Measurements from ENCODE around the gene PRKCE. TPM values are rescaled to one million over a fixed set of nuclear protein-coding genes. Genes with fewer than 3 reads are reported as not detected.
"Not testable (repeated sequence)": the region's sequence is repeated elsewhere in the genome, so short reads cannot be mapped to it uniquely, and the experiment has no call there.

PRKCE gene
- total RNA-seq, 1 experiment from 2014 or later = 4.9 TPM

DNA sequence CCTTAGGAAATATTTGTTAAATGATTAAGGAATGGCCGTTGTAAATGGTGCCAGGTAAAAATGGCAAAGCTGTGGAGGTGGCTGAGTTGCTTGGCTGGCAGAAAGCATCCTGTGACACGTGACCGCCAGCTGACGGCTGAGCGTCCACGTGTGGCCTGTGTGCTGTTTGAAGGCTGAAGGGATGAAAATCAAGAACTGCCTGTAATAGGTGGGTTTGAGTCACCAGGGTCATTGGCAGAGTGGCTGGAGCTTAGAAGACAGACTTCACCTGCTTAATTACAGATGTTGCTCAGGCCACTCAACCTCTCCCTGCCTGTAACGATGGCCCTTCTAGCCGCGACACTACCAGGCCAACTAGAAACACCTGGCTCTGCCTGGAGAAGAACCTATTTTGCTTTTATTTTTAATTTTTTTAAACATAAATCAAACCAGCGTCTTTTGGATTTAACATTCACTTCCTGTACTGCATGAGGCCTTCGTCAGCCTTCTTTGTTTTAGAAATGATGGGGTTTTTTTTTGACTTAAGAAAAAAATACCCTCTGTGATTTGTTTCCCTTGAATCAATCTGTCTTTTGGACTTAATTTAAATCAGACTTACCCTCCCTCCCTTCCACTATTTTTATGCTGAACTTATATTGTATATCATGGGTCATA, 206.5 kb downstream of the PRKCE start:
- DNase-seq (ENCODE audit: low read depth) = no peak

DNA sequence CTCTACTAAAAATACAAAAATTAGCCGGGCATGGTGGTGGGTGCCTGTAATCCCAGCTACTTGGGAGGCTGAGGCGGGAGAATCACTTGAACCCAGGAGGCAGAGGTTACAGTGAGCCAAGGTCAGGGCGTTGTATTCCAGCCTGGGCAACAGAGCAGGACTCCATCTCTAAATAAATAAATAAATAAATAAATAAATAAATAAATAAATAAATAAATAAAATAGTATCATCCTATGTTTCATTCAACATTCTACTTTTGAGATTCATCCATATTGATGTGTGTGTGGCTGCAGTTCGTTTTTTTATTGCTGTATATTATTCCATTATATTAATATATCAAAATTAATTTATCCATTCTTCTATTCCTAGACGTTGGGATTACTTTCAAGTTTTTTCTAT, 207.4 kb downstream of the PRKCE start:
- not testable (repeated sequence) for DNase-seq (ENCODE audit: low read depth)

DNA sequence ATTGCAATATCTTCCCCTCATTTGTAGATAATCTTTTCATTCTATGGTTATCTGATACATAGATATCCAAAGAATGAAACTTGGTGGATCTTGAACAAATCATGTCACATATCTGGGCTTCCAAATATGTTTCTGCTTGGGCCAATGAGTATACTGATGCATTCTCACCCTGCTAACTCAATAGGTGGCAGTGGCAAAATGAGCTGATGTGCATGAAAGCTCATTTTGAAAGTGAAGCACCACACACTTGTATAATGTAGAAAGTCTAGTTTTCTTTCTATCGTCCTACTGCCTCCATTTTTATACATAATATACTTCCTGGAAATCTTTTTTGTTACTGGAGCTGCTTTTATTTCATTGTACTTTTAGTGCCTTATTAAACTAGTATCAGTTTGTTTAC, 208.2 kb downstream of the PRKCE start:
- DNase-seq (ENCODE audit: low read depth) = no peak

DNA sequence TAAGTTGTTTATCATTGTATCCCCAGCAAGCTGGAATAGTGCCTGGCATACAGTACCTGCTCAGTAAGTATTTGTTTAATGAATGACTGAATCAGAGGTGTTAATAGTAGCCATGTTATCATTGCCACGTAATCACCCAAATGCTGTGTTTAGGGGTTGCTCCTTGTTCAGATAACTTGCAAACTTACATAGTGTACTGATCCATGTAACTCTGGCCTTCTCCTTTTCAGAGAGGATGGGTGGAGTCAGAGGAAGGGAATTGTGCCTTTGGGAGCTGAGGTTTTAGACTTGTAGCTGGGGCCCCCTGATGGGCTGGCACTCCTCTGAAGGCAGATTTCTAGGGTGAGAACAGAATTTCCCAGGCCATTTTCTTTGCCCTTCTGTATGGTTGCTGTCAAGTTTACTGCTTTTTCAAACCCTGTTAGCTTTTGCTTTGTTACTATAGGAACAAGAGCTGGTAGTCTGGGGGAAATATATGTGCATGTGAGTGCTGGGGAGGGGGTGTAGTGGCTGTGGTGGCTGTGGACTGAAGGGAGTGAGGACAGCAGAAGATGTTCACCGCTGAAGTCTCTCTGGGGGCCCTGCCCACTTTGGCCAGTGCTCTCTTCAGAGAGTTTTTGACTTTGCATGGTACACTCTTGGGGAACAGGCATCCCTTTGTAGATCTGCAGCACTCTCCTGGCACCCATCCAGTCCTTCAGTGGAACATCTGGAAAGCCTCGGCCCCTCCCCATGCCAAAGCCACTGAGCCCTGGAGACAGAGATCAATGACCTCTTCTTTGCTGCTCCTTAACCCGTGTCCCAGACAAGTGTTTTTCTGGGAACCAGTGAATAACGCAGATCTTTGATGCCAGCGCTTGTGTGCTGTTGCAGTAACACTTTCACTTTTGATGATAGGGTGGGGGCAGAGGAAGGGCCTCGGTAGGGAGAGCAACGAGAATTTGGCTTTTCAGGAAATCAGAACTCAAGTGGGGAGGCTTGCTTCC, 209.0 kb downstream of the PRKCE start:
- peak; percentile 43 for DNase-seq (ENCODE audit: low read depth)

DNA sequence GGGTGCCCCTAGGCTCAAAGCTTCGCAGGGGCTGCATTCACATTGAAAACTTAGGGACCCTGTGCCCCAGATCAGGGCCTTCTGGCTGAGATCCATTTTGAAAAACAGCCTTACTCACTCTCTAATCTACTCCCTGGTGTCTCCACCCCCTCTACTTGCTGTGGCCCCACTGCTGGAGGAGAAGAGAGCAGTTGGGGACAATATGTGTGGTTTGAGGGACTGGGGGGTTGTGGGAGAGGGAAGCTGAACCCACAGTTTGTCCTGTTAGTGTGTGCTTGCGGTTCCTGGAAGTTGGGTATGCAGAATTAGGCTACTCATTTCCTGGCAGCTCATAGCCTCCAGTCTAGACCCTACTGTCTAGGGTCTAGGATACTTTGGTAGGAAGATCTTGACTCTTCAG, 211.4 kb downstream of the PRKCE start:
- DNase-seq (ENCODE audit: low read depth) = no peak

DNA sequence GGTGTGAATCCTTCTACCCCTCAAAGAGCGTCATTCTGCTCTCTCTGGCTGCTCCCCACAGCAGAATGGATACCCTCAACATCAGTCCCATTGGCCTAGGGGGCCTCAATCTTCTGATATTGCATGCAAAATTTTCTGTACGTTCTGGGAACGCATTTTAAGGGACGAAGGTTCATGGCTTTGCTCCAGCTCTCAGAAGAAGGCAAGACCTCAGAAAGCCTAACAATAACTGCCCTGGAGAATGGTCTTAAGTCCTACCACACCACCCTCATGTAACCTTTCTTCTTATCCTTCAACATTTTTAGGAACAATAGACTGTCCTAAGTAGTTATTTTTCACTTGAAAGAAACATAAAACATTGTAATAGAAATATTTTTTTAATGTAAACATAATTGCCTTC, 212.6 kb downstream of the PRKCE start:
- no peak for DNase-seq (ENCODE audit: low read depth)

DNA sequence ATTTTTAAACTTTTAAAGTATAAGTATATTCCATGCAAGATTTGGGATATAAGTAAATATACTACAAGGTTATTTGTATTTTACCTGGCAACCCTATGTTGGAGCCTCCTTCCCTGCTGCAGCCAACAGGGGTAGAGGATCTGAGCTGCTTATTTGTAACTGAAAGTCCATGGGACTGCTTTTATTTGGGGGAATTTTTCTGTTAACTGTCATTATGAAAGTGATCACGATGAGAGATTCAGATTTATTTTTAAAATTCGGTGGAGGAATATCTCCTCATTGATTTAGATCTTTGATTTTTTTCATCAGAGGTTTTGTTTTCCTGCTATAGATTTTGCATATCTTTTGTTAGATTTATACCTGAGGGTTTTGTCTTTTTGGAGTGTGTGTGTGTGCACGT, 215.9 kb downstream of the PRKCE start:
- DNase-seq (ENCODE audit: low read depth) = no peak

DNA sequence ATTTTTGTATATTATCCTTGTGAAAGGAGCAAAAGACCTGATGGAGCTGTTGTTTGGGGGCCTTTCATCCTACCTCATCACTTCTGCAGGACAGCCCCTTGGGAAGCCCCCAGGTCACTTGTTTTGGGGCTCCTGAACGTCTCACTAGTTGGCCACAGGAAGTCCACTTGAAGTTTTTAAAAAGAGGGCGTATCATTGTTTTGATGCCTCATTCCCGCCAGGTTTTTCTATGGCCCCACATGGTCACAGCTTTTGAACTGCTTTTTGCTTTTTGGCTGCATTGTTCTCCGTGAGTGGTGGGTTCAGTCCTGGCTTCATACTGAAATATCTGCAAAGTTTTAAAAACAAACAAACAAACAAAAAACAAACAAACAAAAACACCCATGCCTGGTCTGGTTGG, 216.3 kb downstream of the PRKCE start:
- no peak for DNase-seq (ENCODE audit: low read depth)

DNA sequence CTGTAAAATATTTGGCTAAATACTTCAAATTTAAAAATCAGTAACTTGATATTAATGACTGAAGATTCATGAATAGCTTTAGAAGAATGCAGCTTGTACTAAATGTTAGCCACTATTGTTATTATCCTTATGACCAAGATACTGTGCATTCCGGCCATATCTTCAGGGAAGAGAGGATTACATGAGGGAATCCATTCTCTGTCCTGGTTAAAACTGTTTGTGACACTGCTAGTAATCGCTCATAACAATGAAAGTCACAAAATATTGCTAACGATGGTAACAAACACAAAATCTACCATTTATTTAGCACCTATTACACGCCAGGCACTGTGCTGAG, 217.7 kb downstream of the PRKCE start:
- no peak for DNase-seq (ENCODE audit: low read depth)

DNA sequence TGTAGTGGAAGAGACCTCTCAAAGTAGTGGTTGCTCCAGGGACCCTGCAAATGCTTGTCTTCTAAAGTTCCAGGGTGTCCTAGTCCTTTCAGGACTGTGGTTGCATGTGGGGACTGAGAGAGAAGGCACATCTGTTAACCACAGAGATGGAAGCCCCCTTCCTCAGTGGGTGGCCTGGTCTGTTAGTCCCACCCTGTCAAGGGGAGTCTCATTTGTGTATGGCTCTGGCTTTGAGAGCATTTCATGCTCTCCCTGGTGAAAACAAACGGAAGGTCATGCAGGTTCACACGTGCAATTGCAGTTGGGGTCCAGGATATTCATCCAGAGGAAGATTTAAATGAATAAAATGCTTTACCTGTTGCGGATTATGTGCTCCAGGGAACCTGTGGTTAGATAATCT, 219.6 kb downstream of the PRKCE start:
- no peak for DNase-seq (ENCODE audit: low read depth)

DNA sequence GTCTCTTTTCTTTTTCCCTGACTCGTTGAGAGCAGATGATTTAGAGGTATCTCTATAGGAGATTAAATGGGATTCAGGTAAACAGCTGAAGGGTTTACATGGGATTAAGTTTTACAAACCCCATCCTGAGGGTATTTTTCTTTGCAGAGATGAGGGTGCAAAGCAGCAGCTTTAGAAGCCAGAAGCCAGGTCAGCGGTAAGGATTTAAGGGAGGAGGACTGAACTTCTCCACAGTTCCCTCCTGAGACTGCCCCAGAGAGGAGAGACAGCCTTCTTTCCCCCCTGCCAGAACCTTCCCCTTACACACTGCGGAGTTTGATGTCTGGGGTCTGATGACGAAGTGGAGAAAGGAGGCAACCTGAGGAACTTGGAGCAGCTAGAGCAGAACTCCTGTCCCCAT, 220.1 kb downstream of the PRKCE start:
- no peak for DNase-seq (ENCODE audit: low read depth)

DNA sequence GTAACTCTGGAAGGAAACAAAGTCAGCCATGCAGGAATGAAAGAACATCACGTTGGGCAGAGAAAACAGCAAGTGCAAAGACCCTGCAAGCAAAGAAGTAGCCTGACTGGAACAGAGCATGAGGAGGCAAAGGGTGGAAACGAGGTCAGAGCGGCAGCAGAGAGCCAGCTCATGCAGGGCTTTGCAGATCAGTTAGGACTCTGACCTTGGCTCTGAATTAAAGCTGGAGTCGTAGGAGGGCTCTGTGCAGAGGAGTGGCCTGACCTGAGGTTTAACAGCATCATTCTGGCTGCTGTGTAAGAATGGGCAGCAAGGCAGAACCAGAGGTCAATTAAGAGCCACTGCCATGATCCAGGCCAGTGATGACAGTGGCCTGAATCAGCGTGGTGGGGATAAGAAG, 220.7 kb downstream of the PRKCE start:
- no peak for DNase-seq (ENCODE audit: low read depth)

DNA sequence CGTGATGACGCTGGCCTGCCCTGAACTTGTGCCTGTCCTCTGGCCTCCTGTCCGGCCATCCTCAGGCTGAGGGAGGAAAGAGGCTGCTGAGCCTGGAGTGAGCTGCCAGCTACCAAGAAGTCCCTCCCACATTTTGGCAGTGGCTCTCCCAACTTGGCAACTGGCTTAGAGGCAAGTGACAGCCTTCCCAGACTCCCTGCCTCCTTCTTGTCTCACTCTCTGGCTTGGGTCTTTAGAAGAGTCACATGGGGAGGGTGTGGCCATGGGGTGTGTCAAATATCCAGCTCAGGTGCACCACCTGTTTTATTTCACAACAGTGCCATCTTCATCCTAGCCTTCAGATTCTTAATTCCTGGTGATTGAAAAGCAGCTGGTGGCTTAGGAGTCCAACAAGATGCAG, 222.9 kb downstream of the PRKCE start:
- DNase-seq (ENCODE audit: low read depth) = no peak

DNA sequence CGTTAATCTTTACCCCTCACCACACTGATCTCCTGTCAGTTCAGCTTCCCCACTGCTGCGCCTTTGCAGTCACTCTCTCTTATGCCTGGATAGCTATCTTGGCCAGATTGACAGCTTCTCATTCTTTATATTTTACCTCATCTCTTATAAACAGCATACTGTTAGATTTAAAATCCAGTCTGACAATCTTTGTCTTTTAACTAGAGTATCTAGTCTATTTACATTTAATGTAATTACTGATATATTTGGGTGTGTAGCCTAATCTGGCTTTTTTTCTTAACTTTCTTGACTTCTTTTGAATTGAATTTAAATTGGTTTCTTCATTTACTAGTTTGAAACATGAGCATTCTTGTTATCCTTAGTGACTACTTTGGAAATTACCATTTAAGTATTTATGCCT, 225.1 kb downstream of the PRKCE start:
- no peak for DNase-seq (ENCODE audit: low read depth)

DNA sequence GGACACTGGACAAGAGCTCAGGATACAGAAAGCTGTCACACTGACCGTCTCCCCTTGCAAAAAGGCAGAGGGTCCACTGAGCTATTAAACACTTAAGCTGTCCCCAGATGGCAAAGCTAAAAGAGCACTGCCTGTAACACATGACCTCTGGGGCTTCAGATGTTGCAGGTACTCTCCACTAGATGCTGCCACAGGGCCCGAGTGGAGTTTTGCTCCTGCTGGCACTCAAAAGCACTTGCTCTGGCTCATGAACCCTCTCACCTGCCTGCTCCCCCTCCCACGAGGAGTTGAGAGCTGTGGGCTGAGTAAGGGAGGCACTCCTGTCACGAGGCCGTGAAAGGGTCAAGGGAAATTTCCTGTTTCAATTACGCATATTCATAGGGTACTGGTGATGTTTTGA, 227.9 kb downstream of the PRKCE start:
- DNase-seq (ENCODE audit: low read depth) = no peak

DNA sequence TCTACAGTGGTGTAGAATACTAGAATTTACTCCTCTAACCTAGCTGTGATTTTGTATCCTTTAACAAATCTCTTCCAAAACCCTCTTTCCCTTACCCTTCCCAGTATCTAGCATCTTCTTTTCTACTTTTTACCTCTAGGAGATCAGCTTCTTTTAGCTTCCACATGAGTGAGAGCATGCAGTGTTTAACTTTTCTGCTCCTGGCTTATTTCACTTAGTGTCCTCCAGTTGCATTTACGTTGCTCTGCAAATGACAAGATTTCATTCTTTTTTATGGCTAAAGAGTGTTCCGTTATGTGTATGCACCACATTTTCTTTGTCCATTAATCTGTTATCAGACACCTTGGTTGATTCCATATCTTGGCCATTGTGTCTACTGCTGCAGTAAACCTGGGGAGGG, 228.5 kb downstream of the PRKCE start:
- DNase-seq (ENCODE audit: low read depth) = no peak

DNA sequence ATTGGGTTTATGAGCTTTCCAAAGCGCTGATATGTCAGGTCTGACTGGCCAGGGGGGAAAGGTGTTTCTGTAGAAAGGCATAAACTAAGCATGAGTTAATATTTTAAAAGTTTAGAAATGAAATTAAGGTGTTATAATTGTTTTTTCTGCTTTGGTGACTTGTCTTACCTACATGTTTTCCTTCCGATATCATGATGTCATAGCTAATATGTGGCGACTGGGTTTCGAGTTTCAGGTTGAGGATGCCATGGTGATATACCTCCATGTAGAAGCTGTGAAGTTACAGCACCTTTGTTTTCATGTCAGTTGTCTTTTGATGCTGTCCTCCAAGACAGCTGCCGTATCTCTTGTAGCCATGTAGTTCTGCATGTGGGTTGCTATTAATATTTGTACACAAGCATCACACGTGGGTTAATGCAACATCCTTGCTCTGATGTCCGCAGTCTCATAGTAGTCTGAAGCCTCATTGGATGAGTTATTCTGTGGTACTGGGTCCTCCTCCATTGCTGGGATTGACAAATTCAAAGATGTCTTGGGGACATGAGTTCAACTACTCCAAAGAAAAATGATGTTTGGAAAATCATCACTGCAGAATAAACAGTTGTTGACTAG, 230.6 kb downstream of the PRKCE start:
- no peak for DNase-seq (ENCODE audit: low read depth)

DNA sequence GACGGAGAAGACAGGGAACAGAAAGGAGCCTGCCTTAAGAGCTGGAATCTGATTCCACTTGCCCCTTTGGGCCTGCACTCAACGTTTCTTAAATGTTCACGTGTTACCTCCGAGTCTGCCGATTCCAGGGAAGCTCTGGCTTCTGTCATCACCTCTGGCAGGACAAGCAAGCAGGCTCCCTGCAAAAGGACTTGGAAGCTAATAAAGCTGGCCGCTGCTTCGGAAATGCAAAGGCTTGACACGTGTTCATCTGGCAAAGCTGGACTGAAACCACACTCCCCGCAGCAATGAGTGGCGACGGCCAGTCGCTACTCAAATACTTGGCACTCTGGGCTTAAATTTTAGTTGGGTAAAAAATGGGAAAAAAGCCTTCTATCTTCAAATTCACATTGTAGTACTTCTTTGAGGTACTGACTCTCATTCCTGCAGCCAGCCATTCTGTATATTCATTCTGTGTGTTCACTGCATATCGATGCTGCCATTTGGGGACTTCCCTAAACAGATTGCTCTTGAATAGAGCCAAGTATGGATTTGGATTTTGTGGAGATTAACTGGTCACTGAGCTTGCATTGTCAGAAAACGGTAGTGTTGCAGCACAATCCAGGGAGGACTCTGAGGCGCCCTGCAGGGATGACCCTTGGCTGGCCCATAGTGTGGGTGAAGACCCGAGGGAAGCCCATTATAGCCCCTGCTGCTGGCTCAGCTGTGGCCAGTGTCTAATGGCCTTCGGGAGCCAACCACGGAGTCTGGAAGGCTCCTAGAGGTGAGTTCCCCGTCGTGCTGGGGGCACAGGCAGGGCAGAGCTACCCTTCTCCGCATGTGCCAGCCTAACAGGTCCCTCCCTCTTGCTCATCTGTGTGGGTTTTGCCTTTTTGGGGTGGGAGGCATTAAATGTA, 231.5 kb downstream of the PRKCE start:
- DNase-seq (ENCODE audit: low read depth) = no peak

DNA sequence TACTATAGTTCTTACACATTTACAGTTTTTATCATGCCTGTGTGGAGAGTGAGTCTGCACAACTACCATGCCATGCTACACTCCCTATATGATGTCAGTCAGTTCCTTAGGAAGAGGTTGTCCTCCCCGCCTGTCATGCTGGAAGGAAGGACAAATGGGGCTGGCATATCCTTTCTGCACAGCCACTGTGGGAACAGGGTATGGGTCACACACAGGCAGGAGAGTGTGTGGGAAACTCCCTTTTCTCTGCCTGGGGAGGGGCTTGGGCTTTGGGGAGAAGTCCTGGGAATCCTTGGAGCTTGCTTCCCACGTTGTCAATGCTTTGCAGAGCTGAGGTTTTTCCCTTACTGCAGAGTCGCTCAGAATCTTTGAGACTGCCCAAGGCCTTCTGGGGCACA, 232.1 kb downstream of the PRKCE start:
- DNase-seq (ENCODE audit: low read depth) = peak; percentile 13

DNA sequence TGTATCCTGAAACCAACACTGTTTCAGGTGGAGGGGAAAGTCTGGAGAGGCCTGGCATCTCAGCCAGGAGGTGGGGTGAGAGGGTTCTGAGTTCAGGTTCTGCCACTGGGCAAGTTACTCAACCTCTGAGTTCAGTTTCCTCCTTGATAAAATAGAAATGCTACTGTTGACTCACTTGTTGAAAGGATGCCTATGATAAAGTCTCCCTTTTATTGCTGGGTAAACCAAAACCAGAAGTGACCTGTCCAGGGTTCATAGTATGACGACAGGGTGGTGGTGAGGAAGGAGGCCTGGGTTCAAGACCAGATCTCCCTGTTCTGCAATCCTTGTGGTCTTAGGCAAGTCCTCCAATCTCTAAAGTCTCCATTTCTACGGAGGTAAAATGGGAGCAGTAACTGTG, 232.7 kb downstream of the PRKCE start:
- DNase-seq (ENCODE audit: low read depth) = no peak

DNA sequence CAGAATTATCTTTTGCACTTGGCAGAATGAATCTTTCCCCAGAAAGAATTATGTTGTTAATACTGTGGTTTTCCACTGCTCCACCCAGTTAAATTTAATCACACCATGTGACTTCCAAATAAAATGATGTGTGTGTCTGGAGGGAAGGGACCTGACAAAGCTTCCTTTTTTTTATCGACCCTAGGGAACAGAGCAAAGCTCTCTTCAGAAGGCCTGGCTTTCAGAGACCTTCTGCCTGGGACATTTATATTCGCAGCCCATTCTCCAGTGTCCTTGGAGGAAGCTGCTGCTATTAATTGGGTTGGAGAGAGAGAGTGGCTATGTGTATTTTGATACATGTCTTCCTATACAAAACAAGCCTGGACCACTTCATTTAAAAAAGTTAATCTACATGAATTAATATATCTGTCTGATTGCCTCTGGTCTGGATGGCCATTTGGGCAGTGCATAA, 233.7 kb downstream of the PRKCE start:
- no peak for DNase-seq (ENCODE audit: low read depth)

DNA sequence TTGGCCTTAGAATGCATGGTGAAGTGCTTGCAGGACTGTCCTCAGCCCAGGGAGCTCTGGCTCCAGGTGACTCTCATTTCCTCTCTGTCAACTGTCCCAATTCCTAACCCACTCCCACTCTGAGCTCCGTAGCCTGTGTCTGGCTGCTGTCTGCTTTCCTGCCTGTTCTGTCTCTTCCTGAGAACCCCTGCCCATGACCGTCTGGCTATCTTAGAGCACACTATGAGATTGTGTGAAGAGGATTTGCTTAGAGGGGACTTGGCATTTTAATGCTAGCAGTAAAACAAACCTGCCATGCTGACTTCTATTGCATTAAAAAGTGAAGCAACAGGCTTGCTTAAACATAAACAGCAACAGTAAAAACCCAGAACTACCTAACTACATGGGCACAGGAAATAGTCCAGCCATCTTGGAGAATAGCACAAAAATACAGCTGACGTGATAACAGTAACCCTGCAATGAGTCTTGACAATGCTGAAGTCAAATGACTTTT, 234.7 kb downstream of the PRKCE start:
- DNase-seq (ENCODE audit: low read depth) = no peak

All from Daoy (cell line).